Vagina (tissue), 2 donors: ENCODE measurements around the gene PITPNM1.
"Not testable (repeated sequence)": the region's sequence is repeated elsewhere in the genome, so short reads cannot be mapped to it uniquely, and the experiment has no call there.

Experiments used
- CTCF ChIP-seq, 3 experiments: fragments of 450-650 bp in 2 of 3; fragments of 200-600 bp in 1 of 3; sonication (generic) in 1 of 3; IDR thresholded peaks; one replicate each; pipeline ENCODE4 v1.5.1; 2017 to 2019; ENCODE audit warnings: antibody characterized with exemption in 3 of 3, mild to moderate bottlenecking in 2 of 3, moderate library complexity in 2 of 3
- POLR2A ChIP-seq, 2 donors: fragments of 450-650 bp; IDR thresholded peaks; one replicate each; pipeline ENCODE4 v1.6.1; 2017; ENCODE audit warnings: antibody characterized with exemption in 2 of 2, mild to moderate bottlenecking in 2 of 2, moderate library complexity in 2 of 2
- POLR2AphosphoS5 ChIP-seq, 2 donors: sonication (generic); formaldehyde crosslinking; IDR thresholded peaks; one replicate each; pipeline ENCODE4 v1.9.0; 2017; ENCODE audit warnings: antibody characterized with exemption in 2 of 2, mild to moderate bottlenecking in 2 of 2, low read depth in 1 of 2; ENCODE audit not compliant: insufficient read depth in 1 of 2

- not testable (repeated sequence) for TF ChIP-seq CTCF (IDR thresholded peaks at IDR 0.05); POLR2AphosphoS5 (IDR thresholded peaks at IDR 0.05; ENCODE audit: insufficient read depth in 1 of 2, low read depth in 1 of 2); POLR2A (IDR thresholded peaks at IDR 0.05)
Measured at GRCh38 chr11:67485873-67486361, 19.2 kb downstream of the PITPNM1 start.
